HepG2 (cell line): ENCODE results near the gene ZNF540. TPM values are rescaled to one million over a fixed set of nuclear protein-coding genes. Genes with fewer than 3 reads are reported as not detected.

Source experiments
- ASH2L ChIP-seq: fragments of 300-600, 200-600 bp; sonication (generic); IDR thresholded peaks from 2 replicates; pipeline ENCODE4 v1.7.0; 2017; ENCODE audit warnings: low read depth, mild to moderate bottlenecking, moderate library complexity, mixed read lengths, low read length; ENCODE audit not compliant: insufficient read length
- CBX2 ChIP-seq, 2 experiments: fragments of 200-600 bp in 1 of 2; sonication (generic); formaldehyde crosslinking in 1 of 2; IDR thresholded peaks; 2 replicates each; pipeline versions ENCODE4 v1.7.0 to v1.8.1; 2018 to 2022; ENCODE audit warnings: low read depth in 2 of 2, low read length in 1 of 2, mild to moderate bottlenecking in 1 of 2, missing genetic modification reagents in 1 of 2
- CREB1 ChIP-seq, 2 experiments: fragments of 450-650 bp in 1 of 2; IDR thresholded peaks; 2 replicates each; pipeline ENCODE4 v1.6.1; 2016 to 2017; ENCODE audit warnings: control low read depth in 1 of 2, mild to moderate bottlenecking in 1 of 2, missing compliant biosample characterization in 1 of 2, missing genetic modification characterization in 1 of 2
- HDAC1 ChIP-seq: sonication (generic); formaldehyde crosslinking; IDR thresholded peaks from 2 replicates; pipeline ENCODE4 v1.5.1; 2020; ENCODE audit warnings: mild to moderate bottlenecking, missing genetic modification reagents
- MXI1 ChIP-seq: IDR thresholded peaks from 3 replicates; pipeline ENCODE4 v1.6.1; 2012; ENCODE audit warnings: low read depth, low read length, inconsistent platforms, borderline replicate concordance
- SALL1 ChIP-seq: sonication (generic); formaldehyde crosslinking; IDR thresholded peaks from 2 replicates; pipeline ENCODE4 v1.8.0; 2022; ENCODE audit warnings: mild to moderate bottlenecking, missing genetic modification reagents
- SMAD3 ChIP-seq: sonication (generic); formaldehyde crosslinking; IDR thresholded peaks from 2 replicates; pipeline ENCODE4 v1.4.0; 2020; ENCODE audit warnings: missing genetic modification reagents
- TGIF2 ChIP-seq: IDR thresholded peaks from 2 replicates; pipeline ENCODE4 v1.6.1; 2016; ENCODE audit warnings: control low read depth, missing compliant biosample characterization
- ZNF205 ChIP-seq: IDR thresholded peaks from 2 replicates; pipeline ENCODE4 v1.6.1; 2018; ENCODE audit warnings: missing biosample characterization, missing genetic modification reagents
- ZNF430 ChIP-seq: sonication (generic); formaldehyde crosslinking; IDR thresholded peaks from 2 replicates; pipeline ENCODE4 v1.9.0; 2021; ENCODE audit warnings: mild to moderate bottlenecking, missing genetic modification reagents
- ZNF501 ChIP-seq: sonication (generic); formaldehyde crosslinking; IDR thresholded peaks from 2 replicates; pipeline ENCODE4 v1.5.1; 2020; ENCODE audit warnings: mild to moderate bottlenecking, moderate library complexity, missing genetic modification reagents
- ZNF563 ChIP-seq: sonication (generic); formaldehyde crosslinking; IDR thresholded peaks from 2 replicates; pipeline ENCODE4 v1.8.0; 2022; ENCODE audit warnings: mild to moderate bottlenecking, moderate library complexity, missing genetic modification reagents
- ZNF761 ChIP-seq: sonication (generic); formaldehyde crosslinking; conservative IDR thresholded peaks from 2 replicates; pipeline ENCODE4 v1.4.0; 2020; ENCODE audit warnings: mild to moderate bottlenecking, missing genetic modification reagents
- polyA plus RNA-seq, 8 experiments: library from polyadenylated mRNA; depleted of rRNA in 3 of 8; stranded (reverse) in 7 of 8; unstranded in 1 of 8; fragments of >200 nt; fragmentation: Illumina TruSeq in 4 of 8; extraction: Trizol in 4 of 8; gene quantifications; 2 replicates each; pipeline versions ENCODE4 v1.2.1 to v1.2.3, GENCODE V29; 2011 to 2016; ENCODE audit warnings: low read depth in 4 of 8, missing spikeins in 1 of 8, mixed read lengths in 1 of 8; ENCODE audit not compliant: insufficient read depth in 1 of 8
- total RNA-seq, 5 experiments: library from RNA; depleted of rRNA; stranded (reverse); fragments of >200 nt; fragmentation: Illumina TruSeq; extraction: Trizol; gene quantifications; 2 replicates each; pipeline ENCODE4 v1.2.3, GENCODE V29; 2016; ENCODE audit warnings: low read depth in 1 of 5
- TF ChIP-seq, protein P1 (sequence below): sonication (generic); formaldehyde crosslinking; IDR thresholded peaks from 2 replicates; pipeline ENCODE4 v1.8.1; 2022; ENCODE audit warnings: low read depth, mild to moderate bottlenecking, missing genetic modification reagents
- TF ChIP-seq, protein P2 (sequence below): IDR thresholded peaks from 2 replicates; pipeline ENCODE4 v1.6.1; 2016; ENCODE audit warnings: low read depth, control low read depth
- TF ChIP-seq, protein P3 (sequence below): fragments of 450-650 bp; IDR thresholded peaks from 2 replicates; pipeline ENCODE4 v1.6.1; 2016
- TF ChIP-seq, protein P4 (sequence below): sonication (generic); formaldehyde crosslinking; IDR thresholded peaks from 2 replicates; pipeline ENCODE4 v1.9.0; 2021; ENCODE audit warnings: mild to moderate bottlenecking, missing genetic modification reagents

The ZNF540 gene
- total and polyA plus RNA-seq, 2 of the 13 experiments (the other 11 are each of a cell fraction or from before 2014, with no cell fraction given): 0.21 to 0.40 TPM

DNA sequence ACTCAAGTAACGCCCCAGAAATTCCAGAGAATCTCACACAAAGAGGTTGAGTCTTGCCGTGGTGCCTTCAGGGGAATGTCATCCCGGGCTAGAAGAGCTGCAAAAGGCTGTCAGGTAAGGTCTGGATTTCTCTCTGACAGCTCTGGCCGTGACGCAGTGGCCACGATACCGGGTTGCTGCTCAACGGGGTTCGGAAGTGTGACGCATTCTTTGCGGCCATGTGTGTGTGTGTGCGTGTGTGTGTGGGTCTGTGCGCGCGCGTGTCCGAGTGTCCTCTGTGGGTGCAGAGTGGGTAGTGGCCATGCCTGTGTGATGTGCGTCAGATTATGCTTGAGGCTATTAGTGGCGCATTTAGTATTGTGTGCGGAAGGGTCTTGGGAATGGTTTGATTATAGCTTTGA is 306 bp downstream of the ZNF540 start (continued):
- TF ChIP-seq, protein P1, sequence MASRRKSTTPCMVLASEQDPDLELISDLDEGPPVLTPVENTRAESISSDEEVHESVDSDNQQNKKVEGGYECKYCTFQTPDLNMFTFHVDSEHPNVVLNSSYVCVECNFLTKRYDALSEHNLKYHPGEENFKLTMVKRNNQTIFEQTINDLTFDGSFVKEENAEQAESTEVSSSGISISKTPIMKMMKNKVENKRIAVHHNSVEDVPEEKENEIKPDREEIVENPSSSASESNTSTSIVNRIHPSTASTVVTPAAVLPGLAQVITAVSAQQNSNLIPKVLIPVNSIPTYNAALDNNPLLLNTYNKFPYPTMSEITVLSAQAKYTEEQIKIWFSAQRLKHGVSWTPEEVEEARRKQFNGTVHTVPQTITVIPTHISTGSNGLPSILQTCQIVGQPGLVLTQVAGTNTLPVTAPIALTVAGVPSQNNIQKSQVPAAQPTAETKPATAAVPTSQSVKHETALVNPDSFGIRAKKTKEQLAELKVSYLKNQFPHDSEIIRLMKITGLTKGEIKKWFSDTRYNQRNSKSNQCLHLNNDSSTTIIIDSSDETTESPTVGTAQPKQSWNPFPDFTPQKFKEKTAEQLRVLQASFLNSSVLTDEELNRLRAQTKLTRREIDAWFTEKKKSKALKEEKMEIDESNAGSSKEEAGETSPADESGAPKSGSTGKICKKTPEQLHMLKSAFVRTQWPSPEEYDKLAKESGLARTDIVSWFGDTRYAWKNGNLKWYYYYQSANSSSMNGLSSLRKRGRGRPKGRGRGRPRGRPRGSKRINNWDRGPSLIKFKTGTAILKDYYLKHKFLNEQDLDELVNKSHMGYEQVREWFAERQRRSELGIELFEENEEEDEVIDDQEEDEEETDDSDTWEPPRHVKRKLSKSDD: peak; percentile 89; the same call in 1 of the 2 replicates
- TF ChIP-seq ZNF205 (CRISPR knock-in tag) (no peak), SMAD3 (0 out of 2 replicates have a peak, but pooled peaks have one; percentile 11), ZNF501 (CRISPR knock-in tag) (peak; percentile 3; the same call in 1 of the 2 replicates), CREB1 (IDR thresholded peaks at IDR 0.05) (no peak; the same call in 1 of the 2 replicates), CREB1 (CRISPR knock-in tag; IDR thresholded peaks at IDR 0.05) (peak; percentile 29), ZNF430 (CRISPR knock-in tag) (0 out of 2 replicates have a peak, but pooled peaks have one; percentile 38), CBX2 (IDR thresholded peaks at IDR 0.05; ENCODE audit: low read depth, low read length) (no peak), CBX2 (CRISPR knock-in tag; IDR thresholded peaks at IDR 0.05; ENCODE audit: low read depth) (no peak), TGIF2 (peak; percentile 92), HDAC1 (CRISPR knock-in tag) (peak; percentile 9; the same call in 1 of the 2 replicates), SALL1 (CRISPR knock-in tag) (peak; percentile 3; the same call in 1 of the 2 replicates), ZNF761 (CRISPR knock-in tag) (peak; percentile 80; the same call in 1 of the 2 replicates), ZNF563 (0 out of 2 replicates have a peak, but pooled peaks have one; percentile 7), MXI1 (peak; percentile 47; the same call in 1 of the 3 replicates), ASH2L (peak; percentile 33)
- TF ChIP-seq, protein P2, sequence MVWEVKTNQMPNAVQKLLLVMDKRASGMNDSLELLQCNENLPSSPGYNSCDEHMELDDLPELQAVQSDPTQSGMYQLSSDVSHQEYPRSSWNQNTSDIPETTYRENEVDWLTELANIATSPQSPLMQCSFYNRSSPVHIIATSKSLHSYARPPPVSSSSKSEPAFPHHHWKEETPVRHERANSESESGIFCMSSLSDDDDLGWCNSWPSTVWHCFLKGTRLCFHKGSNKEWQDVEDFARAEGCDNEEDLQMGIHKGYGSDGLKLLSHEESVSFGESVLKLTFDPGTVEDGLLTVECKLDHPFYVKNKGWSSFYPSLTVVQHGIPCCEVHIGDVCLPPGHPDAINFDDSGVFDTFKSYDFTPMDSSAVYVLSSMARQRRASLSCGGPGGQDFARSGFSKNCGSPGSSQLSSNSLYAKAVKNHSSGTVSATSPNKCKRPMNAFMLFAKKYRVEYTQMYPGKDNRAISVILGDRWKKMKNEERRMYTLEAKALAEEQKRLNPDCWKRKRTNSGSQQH (CRISPR knock-in tag): peak; percentile 56; the same call in 1 of the 2 replicates
- TF ChIP-seq, protein P3, sequence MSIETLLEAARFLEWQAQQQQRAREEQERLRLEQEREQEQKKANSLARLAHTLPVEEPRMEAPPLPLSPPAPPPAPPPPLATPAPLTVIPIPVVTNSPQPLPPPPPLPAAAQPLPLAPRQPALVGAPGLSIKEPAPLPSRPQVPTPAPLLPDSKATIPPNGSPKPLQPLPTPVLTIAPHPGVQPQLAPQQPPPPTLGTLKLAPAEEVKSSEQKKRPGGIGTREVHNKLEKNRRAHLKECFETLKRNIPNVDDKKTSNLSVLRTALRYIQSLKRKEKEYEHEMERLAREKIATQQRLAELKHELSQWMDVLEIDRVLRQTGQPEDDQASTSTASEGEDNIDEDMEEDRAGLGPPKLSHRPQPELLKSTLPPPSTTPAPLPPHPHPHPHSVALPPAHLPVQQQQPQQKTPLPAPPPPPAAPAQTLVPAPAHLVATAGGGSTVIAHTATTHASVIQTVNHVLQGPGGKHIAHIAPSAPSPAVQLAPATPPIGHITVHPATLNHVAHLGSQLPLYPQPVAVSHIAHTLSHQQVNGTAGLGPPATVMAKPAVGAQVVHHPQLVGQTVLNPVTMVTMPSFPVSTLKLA: peak; percentile 12; the same call in 1 of the 2 replicates
- TF ChIP-seq, protein P4, sequence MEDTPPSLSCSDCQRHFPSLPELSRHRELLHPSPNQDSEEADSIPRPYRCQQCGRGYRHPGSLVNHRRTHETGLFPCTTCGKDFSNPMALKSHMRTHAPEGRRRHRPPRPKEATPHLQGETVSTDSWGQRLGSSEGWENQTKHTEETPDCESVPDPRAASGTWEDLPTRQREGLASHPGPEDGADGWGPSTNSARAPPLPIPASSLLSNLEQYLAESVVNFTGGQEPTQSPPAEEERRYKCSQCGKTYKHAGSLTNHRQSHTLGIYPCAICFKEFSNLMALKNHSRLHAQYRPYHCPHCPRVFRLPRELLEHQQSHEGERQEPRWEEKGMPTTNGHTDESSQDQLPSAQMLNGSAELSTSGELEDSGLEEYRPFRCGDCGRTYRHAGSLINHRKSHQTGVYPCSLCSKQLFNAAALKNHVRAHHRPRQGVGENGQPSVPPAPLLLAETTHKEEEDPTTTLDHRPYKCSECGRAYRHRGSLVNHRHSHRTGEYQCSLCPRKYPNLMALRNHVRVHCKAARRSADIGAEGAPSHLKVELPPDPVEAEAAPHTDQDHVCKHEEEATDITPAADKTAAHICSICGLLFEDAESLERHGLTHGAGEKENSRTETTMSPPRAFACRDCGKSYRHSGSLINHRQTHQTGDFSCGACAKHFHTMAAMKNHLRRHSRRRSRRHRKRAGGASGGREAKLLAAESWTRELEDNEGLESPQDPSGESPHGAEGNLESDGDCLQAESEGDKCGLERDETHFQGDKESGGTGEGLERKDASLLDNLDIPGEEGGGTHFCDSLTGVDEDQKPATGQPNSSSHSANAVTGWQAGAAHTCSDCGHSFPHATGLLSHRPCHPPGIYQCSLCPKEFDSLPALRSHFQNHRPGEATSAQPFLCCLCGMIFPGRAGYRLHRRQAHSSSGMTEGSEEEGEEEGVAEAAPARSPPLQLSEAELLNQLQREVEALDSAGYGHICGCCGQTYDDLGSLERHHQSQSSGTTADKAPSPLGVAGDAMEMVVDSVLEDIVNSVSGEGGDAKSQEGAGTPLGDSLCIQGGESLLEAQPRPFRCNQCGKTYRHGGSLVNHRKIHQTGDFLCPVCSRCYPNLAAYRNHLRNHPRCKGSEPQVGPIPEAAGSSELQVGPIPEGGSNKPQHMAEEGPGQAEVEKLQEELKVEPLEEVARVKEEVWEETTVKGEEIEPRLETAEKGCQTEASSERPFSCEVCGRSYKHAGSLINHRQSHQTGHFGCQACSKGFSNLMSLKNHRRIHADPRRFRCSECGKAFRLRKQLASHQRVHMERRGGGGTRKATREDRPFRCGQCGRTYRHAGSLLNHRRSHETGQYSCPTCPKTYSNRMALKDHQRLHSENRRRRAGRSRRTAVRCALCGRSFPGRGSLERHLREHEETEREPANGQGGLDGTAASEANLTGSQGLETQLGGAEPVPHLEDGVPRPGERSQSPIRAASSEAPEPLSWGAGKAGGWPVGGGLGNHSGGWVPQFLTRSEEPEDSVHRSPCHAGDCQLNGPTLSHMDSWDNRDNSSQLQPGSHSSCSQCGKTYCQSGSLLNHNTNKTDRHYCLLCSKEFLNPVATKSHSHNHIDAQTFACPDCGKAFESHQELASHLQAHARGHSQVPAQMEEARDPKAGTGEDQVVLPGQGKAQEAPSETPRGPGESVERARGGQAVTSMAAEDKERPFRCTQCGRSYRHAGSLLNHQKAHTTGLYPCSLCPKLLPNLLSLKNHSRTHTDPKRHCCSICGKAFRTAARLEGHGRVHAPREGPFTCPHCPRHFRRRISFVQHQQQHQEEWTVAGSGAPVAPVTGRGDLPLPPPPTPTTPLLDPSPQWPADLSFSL (CRISPR knock-in tag): peak; percentile 71; the same call in 1 of the 2 replicates
